Adrenal gland (tissue), 12 donors: Measurements from ENCODE around the gene SLC29A3. TPM values are rescaled to one million over a fixed set of nuclear protein-coding genes. Genes with fewer than 3 reads are reported as not detected.

Experiments used
- DNase-seq, 7 donors: peaks; one replicate each; pipeline ENCODE4 v3.0.0-alpha.2; 2019 to 2020
- H3K27ac ChIP-seq, 5 donors: fragments of 200-600 bp; sonication (generic) in 4 of 5; 1 replicate in 3 of 5; 2 replicates in 2 of 5; pipeline versions ENCODE4 v1.5.1 to v1.8.0; 2016 to 2020; ENCODE audit warnings: mild to moderate bottlenecking in 1 of 5
- H3K27me3 ChIP-seq: fragments of 200-600 bp; 2 replicates; pipeline ENCODE4 v1.8.0; 2021
- H3K36me3 ChIP-seq, 2 donors: fragments of 200-600 bp; replicated peaks in 1 of 2; 1 replicate in 1 of 2; 2 replicates in 1 of 2; pipeline versions ENCODE4 v1.5.1 to v1.8.0; 2018 to 2022
- H3K4me1 ChIP-seq, 2 donors: fragments of 200-600 bp; replicated peaks in 1 of 2; 1 replicate in 1 of 2; 2 replicates in 1 of 2; pipeline versions ENCODE4 v1.5.1 to v1.8.0; 2018 to 2021
- H3K4me3 ChIP-seq, 4 donors: fragments of 200-600 bp; sonication (generic) in 3 of 4; one replicate each; pipeline ENCODE4 v1.5.1; 2016 to 2018
- H3K9me3 ChIP-seq, 3 donors: fragments of 200-600 bp; sonication (generic) in 1 of 3; replicated peaks in 1 of 3; 1 replicate in 2 of 3; 2 replicates in 1 of 3; pipeline versions ENCODE4 v1.5.1 to v1.8.0; 2016 to 2021
- CTCF ChIP-seq, 6 experiments: fragments of 450-650 bp in 4 of 6; fragments of 200-600 bp in 2 of 6; sonication (generic) in 1 of 6; IDR thresholded peaks; 1 replicate in 5 of 6; 2 replicates in 1 of 6; pipeline versions ENCODE4 v1.5.1 to v1.8.0; 2016 to 2021; ENCODE audit warnings: antibody characterized with exemption in 6 of 6, mild to moderate bottlenecking in 2 of 6, moderate library complexity in 1 of 6
- POLR2A ChIP-seq, 2 donors: fragments of 450-650 bp; IDR thresholded peaks; one replicate each; pipeline ENCODE4 v1.6.1; 2017; ENCODE audit warnings: antibody characterized with exemption in 2 of 2, mild to moderate bottlenecking in 2 of 2, moderate library complexity in 1 of 2
- WGBS, 4 donors: extraction: QIAGEN DNeasy Blood & Tissue Kit in 2 of 4; methylation state at CpG; one replicate each; pipeline versions ENCODE4 v1.1.5 to v1.1.7; 2013 to 2017; 5-methylcytosine and 5-hydroxymethylcytosine counted together
- intact Hi-C, 2 donors: fragments of 100-400 bp; cut with DNase I; formaldehyde crosslinking; loops; one replicate each; pipeline versions ENCODE4 v1.14.1 to v1.15.0; 2022 to 2023
- polyA plus RNA-seq, 3 donors: library from polyadenylated mRNA; stranded (reverse); fragments of 200-250 nt in 2 of 3; fragments of 350-450 nt in 1 of 3; fragmentation: Illumina TruSeq in 1 of 3; extraction: RNeasy Lipid Tissue Mini Kit (QIAGEN cat#74804) in 1 of 3; gene quantifications; one replicate each; pipeline ENCODE4 v1.2.3, GENCODE V29; 2013 to 2014
- total RNA-seq, 9 donors: library from RNA; depleted of rRNA in 4 of 9; stranded (reverse); fragments of >200 nt in 4 of 9; fragments of 120-200 nt in 1 of 9; fragmentation: NEBNext Ultra II Directional in 1 of 9; extraction: Animal tissue kit (Norgen Biotek cat#: 25700) in 1 of 9; gene quantifications; one replicate each; pipeline versions ENCODE4 v1.1.0 to v1.2.4, GENCODE V29; 2013 to 2023
- donor health status: healthy with polysubstance abuse.
- donor health status: Bipolar disorder and iron deficiency.
- donor health status: DM: yes; HTN: yes; CAD: no.
- donor health status: DM: no; HTN: no; CAD: no.
- donor health status: DM: no; HTN: no; CAD: no.
- donor health status: DM: yes; HTN: yes; CAD: no.

The SLC29A3 gene
- total and polyA plus RNA-seq, 12 donors, result 1.4 to 19.0 (median 3.9) TPM

GRCh38 chr10:71359364-71360046 lies 40.4 kb downstream of the SLC29A3 start:
- Histone ChIP-seq H3K27ac (peak overlapping the region in 2 of 5 donors; percentile 49 to 74), H3K27me3 (no peaks in the 10 kb centered on the region), H3K36me3 (peaks cover 0 to 6% of the 10 kb centered on the region in 2 donors), H3K9me3 (no peaks in the 10 kb centered on the region), H3K4me3 (no peak overlapping the region), H3K4me1 (peaks cover 0 to 10% of the 10 kb centered on the region in 2 donors)
- DNase-seq, result peak in 3 of 7 donors; percentile 22 to 59 (median 33)
- TF ChIP-seq CTCF (IDR thresholded peaks at IDR 0.05), result no peak
- TF ChIP-seq POLR2A (IDR thresholded peaks at IDR 0.05), result no peak
- 55 to 69% (median 61%) methylated on average over 9 of the region's 9 CpGs for WGBS, 4 donors
- intact Hi-C loops, result no loop called here

- TF ChIP-seq POLR2A (IDR thresholded peaks at IDR 0.05) (no peak), CTCF (IDR thresholded peaks at IDR 0.05) (no peak)
- intact Hi-C loops, result no loop called here
- 83 to 86% (median 84%) methylated on average over 2 of the region's 2 CpGs for WGBS, 4 donors
- H3K4me3 ChIP-seq, result no peak overlapping the region
- peaks cover 0 to 10% of the 10 kb centered on the region in 2 donors for H3K4me1 ChIP-seq
- no peak for DNase-seq
- H3K27me3 ChIP-seq, result no peaks in the 10 kb centered on the region
- no peaks in the 10 kb centered on the region for H3K9me3 ChIP-seq
- H3K36me3 ChIP-seq, result peaks cover 0 to 6% of the 10 kb centered on the region in 2 donors
- no peak overlapping the region for H3K27ac ChIP-seq
Measured at GRCh38 chr10:71360735-71361134, 41.7 kb downstream of the SLC29A3 start.

GRCh38 chr10:71361581-71361980 lies 42.5 kb downstream of the SLC29A3 start:
- 95 to 99% (median 97%) methylated on average over 7 of the region's 7 CpGs for WGBS, 4 donors
- no peak for DNase-seq
- H3K4me3 ChIP-seq, result no peak overlapping the region
- TF ChIP-seq CTCF (IDR thresholded peaks at IDR 0.05), result no peak
- TF ChIP-seq POLR2A (IDR thresholded peaks at IDR 0.05), result no peak
- peaks cover 0 to 6% of the 10 kb centered on the region in 2 donors for H3K36me3 ChIP-seq
- H3K9me3 ChIP-seq, result no peaks in the 10 kb centered on the region
- H3K27me3 ChIP-seq, result no peaks in the 10 kb centered on the region
- H3K27ac ChIP-seq, result no peak overlapping the region
- intact Hi-C loops, result no loop called here
- H3K4me1 ChIP-seq, result peaks cover 0 to 10% of the 10 kb centered on the region in 2 donors

- no peak for DNase-seq
- Histone ChIP-seq H3K27ac (no peak overlapping the region), H3K4me3 (no peak overlapping the region), H3K4me1 (peaks cover 0 to 10% of the 10 kb centered on the region in 2 donors), H3K27me3 (no peaks in the 10 kb centered on the region), H3K36me3 (peaks cover 0 to 6% of the 10 kb centered on the region in 2 donors), H3K9me3 (no peaks in the 10 kb centered on the region)
- no peak for TF ChIP-seq CTCF (IDR thresholded peaks at IDR 0.05)
- TF ChIP-seq POLR2A (IDR thresholded peaks at IDR 0.05), result no peak
- 96 to 97% (median 96%) methylated on average over 15 to 16 of the region's 16 CpGs for WGBS, 4 donors
- intact Hi-C loops, result no loop called here
Measured at GRCh38 chr10:71362141-71362540, 43.1 kb downstream of the SLC29A3 start.
